Loucy (cell line): ENCODE measurements around the gene SERPINE3.

Experiments
- CTCF ChIP-seq: fragments of 200-600 bp; sonication (generic); conservative IDR thresholded peaks from 2 replicates; pipeline ENCODE4 v1.5.1; 2014; ENCODE audit warnings: mild to moderate bottlenecking, antibody characterized with exemption, low read length
- EZH2phosphoT487 ChIP-seq: fragments of 200-600 bp; IDR thresholded peaks from 2 replicates; pipeline ENCODE4 v1.6.1; 2018; ENCODE audit warnings: antibody characterized with exemption, mild to moderate bottlenecking, moderate library complexity, borderline replicate concordance

- TF ChIP-seq CTCF: no peak
- TF ChIP-seq EZH2phosphoT487: no peak
Measured at GRCh38 chr13:51396352-51396751, 56.9 kb downstream of the SERPINE3 start.
